ENCODE measurements around the gene LSM6.
A peak's percentile ranks its signal among the peaks of the same experiment; 100 is the strongest.

LSM6 gene

GRCh38 chr4:146175541-146176453 lies at the start of gene LSM6:
Gene LSM6, plus strand, starts transcription at chr4:146175718. Its CDS starts 7,204 bp downstream, at chr4:146182922.
- DNase-seq, result peak; percentile 61

GRCh38 chr4:146132445-146132844 lies 43.1 kb upstream of the LSM6 start:
- DNase-seq, result no peak

- DNase-seq, result peak; percentile 35
Observed at GRCh38 chr4:146134761-146135445, 40.6 kb upstream of the LSM6 start.

GRCh38 chr4:146135941-146136340 lies 39.6 kb upstream of the LSM6 start:
- DNase-seq, result no peak

GRCh38 chr4:146142768-146143167 lies 32.8 kb upstream of the LSM6 start:
- DNase-seq, result no peak

- no peak for DNase-seq
Observed at GRCh38 chr4:146143888-146144287, 31.6 kb upstream of the LSM6 start.

GRCh38 chr4:146146918-146147317 lies 28.6 kb upstream of the LSM6 start:
- no peak for DNase-seq

GRCh38 chr4:146148021-146148420 lies 27.5 kb upstream of the LSM6 start:
- DNase-seq, result no peak

GRCh38 chr4:146154057-146154456 lies 21.5 kb upstream of the LSM6 start:
- no peak for DNase-seq

- DNase-seq, result no peak
Observed at GRCh38 chr4:146155152-146155724, 20.3 kb upstream of the LSM6 start.

GRCh38 chr4:146158036-146158745 lies 17.3 kb upstream of the LSM6 start:
- no peak for DNase-seq

GRCh38 chr4:146159384-146160058 lies 16.0 kb upstream of the LSM6 start:
- no peak for DNase-seq

GRCh38 chr4:146161243-146161642 lies 14.3 kb upstream of the LSM6 start:
- DNase-seq, result no peak

- DNase-seq, result no peak
Observed at GRCh38 chr4:146165221-146165620, 10.3 kb upstream of the LSM6 start.

GRCh38 chr4:146165840-146166239 lies 9.7 kb upstream of the LSM6 start:
- DNase-seq, result no peak

GRCh38 chr4:146170149-146170548 lies 5.4 kb upstream of the LSM6 start:
- no peak for DNase-seq

- no peak for DNase-seq
Observed at GRCh38 chr4:146176891-146177290, 1.4 kb downstream of the LSM6 start.

- no peak for DNase-seq
Observed at GRCh38 chr4:146178126-146178525, 2.6 kb downstream of the LSM6 start.

- DNase-seq, result no peak
Observed at GRCh38 chr4:146179784-146180370, 4.4 kb downstream of the LSM6 start.

GRCh38 chr4:146182443-146182842 lies 6.9 kb downstream of the LSM6 start:
- DNase-seq, result peak; percentile 1

GRCh38 chr4:146183209-146183608 lies 7.7 kb downstream of the LSM6 start:
- no peak for DNase-seq

GRCh38 chr4:146186041-146186440 lies 10.5 kb downstream of the LSM6 start:
- no peak for DNase-seq
